IPS-NIHi7 (cell line): ENCODE measurements around the gene FASN.
A peak's percentile ranks its signal among the peaks of the same experiment; 100 is the strongest.
"Not testable (repeated sequence)": the region's sequence is repeated elsewhere in the genome, so short reads cannot be mapped to it uniquely, and the experiment has no call there.

Experiments used
- DNase-seq: peaks from one replicate; pipeline ENCODE4 v3.0.0; 2012; ENCODE audit warnings: mixed read lengths; ENCODE audit errors: extremely low spot score

Gene FASN

DNA sequence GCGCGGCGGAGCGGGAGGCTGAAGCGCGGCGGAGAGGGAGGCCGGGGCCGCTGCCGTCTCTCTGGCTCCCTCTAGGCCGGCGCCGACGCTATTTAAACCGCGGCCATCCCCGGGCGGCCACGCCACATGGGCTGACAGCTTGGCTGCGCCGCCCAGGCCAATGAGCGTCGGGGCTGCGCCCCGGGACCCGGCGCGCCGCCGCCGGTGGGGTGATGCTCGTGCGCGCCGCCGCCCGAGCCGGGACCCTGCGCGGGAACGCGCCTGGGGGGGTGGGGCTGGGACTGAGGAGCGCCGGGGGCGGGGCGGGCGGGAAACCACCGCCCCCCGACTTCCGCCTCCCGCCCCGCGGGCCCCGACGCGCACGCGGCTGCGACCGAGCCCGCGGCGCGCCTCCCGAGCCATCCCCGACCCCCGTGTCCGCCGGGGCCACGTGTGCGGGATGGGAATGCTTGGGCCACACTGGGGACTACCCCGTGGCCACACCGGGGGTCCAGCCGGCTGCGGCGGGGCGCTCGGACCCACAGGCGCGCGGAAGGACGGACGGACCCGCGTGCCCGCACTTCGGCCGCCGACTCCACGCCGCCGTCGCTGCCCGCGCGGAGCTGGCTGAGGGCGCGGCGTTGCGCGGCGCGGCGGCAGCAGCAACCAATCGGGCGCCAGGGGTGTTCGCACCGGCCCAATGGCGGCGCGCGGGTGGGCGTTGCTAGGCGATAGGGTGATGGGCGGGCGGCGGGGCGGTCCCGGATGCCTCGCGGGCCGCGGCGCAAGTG lies at the start of gene FASN:
FASN (minus strand) TSS at position 68 of the 770 bp plus-strand sequence. CDS start 1,791 bp downstream, outside the sequence.
- DNase-seq, result peak; percentile 100

DNA sequence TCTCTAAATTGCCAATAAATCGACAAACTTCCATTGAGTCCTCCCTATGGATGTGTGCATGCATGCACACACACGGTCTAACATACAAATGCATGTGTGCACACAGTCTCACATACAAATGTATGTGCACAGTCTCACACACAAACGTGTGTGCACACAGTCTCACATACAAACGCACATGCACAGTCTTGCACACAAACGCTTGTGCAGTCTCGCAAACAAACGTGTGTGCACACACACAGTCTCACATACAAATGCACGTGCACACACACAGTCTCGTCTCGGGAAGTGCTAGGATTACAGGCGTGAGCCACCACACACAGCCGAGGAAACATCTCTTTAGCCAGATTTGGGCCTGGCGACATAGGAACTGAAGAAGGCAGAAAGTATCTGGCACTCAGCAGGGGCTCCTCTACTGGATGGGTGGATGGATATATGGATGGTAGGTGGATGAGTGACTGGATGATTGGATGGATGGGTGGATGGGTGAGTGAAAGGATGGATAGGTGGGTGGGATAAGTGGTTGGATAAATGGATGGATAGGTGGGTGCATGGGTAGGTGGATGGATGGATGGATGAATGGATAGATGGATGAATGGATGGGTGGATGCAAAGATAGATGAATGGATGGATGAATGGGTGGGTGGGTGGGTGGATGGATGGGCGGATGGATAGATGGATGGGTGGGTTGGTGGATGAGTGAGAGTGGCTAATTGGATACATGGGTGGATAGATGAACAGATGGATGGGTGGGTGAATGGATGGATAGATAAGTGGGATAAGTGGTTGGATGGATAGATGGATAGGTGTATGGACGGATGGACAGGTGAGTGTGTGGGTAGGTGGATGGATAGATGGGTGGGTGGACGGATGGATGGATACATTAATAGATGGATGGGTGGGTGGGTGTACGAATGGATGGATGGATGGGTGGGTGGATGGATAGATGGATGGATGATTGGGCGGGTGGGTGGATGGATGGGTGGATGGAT lies 48.9 kb upstream of the FASN start:
- DNase-seq, result no peak

DNA sequence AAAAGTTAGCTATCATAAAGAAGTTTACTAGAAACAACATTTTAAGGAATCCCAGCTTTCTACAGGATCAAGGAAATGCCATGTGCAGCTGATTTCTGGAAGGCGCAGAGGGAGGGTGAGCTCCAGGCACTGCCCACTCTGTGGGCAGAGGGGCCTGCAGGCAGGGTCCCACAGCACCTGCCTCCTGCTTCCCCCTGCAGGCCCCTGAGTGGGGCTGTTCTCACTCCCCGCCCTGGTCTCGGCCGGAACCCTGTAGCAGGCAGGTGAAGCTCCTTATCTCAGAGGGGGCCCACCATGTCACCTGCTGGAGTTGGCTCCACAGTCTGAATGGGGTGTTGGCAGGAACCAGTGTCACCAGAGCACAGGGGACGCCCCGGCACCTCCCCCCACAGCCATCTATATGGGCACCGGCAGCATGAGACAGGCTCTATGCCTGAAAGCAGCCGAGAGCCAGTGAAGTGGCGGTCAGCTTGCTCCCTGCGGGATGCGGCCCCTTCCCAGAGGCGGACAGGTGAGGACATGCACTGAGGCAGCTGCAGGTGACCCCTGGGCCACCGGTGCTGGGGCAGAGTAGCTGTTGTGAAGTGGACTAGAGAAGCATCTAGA lies 47.6 kb upstream of the FASN start:
- no peak for DNase-seq

DNA sequence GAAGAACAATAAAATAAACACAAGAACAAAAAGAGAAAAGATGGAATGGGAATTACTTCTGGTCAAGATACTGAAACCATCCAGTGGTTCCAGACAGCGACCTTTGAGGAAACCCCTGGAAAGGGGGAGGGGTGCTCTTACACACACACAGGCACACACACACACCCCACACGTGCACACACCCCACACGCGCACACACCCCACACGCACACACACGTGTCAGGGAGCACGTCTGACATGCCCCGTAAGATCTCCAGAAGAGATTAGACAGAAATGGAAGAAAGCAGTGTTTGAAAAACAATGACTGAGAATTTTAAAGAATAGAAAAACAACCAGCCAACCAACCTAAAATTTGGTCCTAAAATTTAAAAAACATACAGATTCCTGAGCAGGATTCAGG lies 45.3 kb upstream of the FASN start:
- no peak for DNase-seq

DNA sequence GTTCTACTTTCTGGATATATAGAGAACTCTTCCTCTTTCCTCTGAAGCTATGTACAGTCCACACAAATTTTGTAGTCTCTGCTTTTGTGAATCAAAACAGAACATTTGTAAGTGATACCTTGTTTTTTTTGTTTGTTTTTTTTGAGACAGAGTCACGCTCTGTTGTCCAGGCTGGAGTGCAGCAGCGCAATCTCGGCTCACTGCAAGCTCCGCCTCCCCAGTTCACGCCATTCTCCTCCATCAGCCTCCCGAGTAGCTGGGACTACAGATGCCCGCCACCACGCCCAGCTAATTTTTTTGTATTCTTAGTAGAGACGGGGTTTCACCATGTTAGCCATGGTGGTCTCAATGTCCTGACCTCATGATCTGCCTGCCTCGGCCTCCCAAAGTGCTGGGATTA lies 41.9 kb upstream of the FASN start:
- DNase-seq, result not testable (repeated sequence)

DNA sequence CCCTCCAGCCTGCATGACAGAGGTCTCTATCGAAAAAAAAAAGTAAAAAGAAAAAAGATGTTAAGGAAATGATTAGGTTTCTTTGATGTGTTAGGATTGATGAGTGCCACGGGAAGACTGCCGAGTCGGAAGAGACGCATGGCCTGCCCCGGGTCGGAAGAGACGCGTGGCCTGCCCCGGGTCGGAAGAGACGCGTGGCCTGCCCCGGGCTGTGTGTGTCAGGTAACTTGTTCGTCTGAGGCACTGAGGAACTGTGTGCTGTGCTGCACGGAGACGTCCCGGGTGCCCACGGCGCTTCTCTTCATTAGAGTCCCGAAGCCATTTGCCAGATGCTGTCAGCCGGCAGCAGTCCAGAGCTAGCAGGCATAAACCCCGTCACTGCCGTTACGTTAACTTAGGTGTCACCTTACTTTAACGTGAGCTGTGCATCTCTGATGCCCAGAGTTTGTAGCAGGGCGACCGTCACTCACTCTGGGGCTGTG lies 40.5 kb upstream of the FASN start:
- DNase-seq, result no peak

DNA sequence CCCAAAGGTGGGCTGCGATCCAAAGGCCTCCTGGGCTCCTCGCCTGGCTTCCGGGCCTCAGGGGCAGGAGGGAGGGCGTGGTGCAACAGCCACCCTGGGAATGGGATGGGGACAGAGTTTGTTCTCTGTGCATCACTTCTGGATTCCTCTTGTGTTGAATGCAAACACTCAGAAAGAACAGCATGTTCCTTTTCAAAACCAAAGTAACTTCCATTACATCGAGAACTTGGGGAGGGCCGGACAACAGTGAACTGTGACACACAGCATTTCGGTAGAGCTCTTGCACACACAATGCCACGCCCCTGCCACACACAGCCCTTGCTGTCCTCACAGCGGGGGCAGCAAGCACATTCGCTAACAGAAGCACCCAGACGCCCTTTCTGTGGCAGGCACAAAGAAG lies 36.1 kb upstream of the FASN start:
- no peak for DNase-seq

DNA sequence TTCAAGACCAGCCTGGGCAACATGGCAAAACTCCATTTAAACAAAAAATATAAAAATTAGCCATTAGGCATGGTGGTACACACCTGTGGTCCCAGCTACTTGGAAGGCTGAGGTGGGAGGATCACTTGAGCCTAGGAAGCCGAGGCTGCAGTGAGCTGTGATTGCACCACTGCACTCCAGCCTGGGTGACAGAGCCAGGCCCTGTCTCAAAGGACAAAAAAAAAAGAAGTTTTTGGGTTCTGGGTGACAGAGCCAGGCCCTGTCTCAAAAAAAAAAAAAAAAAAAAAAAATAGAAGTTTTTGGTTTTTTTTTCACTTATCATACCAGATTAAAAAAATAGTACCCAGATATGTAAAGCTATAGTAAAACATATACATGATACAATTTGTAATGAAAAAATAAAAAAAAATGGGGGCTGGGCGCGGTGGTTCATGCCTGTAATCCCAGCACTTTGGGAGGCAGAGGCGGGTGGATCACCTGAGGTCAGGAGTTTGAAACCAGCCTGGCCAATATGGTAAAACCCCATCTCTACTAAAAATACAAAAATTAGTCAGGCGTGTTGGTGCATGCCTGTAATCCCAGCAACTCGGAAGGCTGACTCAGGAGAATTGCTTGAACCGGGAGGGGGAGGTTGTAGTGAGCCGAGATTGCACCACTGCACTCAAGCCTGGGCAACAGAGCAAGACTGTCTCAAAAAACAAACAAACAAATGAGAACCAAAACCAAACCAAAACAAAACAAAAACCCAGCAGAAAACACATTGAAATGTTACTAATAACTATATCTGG lies 35.3 kb upstream of the FASN start:
- DNase-seq, result not testable (repeated sequence)

DNA sequence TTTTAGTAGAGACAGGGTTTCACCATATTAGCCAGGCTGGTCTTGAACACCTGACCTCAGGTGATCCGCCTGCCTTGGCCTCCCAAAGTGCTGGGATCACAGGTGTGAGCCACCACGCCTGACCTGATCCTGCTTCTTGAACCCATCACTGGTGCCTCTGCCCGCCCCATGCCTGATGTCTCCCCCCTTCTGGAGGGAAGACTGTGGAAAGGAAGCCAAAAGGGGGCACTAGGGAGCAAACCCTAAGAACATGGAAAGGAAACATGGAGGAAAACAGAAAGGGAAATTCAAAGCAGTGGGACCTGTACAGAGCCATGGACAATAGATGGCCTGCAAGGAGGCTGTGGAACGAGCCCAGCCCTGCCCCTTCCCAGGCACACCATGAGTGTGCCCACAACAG lies 31.1 kb upstream of the FASN start:
- no peak for DNase-seq

DNA sequence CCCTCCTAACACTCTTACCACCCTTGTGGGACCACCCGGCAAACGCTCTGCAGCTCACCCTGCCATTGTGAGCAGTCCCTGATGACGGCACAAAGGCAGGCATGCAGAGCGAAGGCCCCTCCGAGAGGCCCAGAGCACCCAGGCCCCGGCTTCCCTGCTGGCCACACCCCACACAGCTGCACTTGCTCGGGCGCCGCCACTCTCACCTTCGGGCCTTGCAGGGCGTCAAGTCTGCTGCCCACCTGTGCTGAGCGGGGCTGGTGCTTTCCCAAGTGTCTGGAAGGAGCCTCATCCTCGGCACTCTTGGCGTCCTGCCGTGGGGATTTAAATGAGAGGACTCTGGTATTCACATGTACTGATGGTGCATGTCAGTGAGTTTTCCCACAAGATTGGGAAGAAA lies 30.3 kb upstream of the FASN start:
- no peak for DNase-seq

DNA sequence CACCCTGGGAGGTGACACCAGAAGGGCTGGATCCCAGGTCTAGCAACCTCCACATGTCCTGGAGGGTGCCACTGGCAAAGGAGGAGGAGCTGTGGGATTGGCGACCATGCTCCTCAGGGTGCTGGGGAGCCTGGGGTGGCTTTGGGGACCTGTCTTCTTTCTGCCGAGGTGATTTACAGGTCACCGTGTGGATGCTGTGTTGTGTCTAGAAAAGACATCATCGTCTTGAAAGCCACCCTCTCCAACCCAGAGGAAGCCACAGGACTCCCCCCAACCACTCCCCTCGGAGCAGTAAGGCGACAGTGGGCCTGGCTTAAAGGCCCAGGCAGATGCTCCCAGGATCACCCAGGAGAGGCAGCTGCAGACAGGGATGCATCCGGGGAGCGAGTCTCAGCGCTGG lies 29.7 kb upstream of the FASN start:
- DNase-seq, result no peak

DNA sequence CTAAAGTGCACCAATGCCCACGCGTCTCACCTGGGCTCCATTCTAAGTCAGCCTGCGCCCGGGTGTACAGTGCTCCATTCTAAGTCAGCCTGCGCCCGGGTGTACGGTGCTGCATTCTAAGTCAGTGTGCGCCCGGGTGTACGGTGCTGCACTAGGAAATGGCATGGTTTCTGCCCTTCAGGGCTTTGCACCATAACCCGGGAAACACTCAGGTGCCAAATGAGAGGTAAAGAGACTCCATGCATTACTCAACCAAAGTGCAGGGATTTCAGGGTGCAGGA lies 29.2 kb upstream of the FASN start:
- DNase-seq, result no peak

DNA sequence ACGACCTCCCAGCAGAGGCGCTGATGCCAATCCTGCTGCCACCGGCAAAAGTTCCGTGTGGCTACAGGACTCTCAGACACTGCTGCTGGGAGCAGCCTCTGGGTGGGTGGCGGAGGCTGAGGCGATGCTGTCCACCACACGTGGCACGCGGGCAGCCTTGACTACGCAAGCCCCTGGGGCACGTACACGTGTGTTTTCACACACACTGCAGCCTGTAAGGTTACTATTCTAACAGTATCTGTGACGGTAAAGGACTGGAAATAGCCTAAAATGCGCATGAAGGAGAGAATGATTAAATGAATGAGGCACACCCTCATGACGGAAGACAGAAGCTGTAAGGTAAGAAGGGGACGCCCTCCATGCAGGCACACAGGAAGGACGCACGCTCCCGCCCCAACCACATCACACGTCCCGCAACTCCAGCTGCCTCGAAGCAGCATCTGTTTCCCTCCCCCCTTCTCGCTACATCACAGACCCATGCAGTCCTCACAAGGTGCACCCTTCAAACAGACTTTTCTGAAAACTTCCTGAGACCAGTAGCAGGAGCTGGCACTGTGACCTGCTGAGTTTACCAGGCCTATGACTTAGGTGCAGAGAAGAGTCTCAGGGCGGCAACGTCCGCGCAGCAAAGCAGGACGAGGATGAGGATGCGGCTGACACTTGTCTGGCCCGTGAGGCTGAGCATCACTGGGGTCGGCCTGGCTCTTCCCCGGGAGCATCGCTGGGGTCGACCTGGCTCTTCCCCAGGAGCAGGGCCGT lies 28.7 kb upstream of the FASN start:
- DNase-seq, result no peak

DNA sequence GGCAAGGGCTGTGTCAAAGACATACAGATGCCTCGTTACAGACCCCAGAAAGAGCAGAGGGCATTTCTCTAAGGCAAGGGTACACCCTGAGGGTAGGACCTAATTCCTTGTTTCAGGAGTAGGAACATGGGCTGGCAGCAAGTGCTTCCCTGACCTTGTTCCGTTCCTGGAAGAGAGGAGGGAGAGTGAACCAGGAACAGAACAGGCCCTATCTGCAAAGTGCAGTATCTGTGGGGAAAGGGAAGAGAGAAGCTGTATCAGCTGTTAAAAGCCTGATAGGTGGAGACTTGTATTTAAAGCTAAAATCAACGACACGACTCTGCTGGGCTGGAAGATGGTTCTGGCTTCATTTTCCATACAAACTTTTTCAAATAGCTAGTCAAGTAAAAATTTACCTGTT lies 26.1 kb upstream of the FASN start:
- DNase-seq, result no peak

DNA sequence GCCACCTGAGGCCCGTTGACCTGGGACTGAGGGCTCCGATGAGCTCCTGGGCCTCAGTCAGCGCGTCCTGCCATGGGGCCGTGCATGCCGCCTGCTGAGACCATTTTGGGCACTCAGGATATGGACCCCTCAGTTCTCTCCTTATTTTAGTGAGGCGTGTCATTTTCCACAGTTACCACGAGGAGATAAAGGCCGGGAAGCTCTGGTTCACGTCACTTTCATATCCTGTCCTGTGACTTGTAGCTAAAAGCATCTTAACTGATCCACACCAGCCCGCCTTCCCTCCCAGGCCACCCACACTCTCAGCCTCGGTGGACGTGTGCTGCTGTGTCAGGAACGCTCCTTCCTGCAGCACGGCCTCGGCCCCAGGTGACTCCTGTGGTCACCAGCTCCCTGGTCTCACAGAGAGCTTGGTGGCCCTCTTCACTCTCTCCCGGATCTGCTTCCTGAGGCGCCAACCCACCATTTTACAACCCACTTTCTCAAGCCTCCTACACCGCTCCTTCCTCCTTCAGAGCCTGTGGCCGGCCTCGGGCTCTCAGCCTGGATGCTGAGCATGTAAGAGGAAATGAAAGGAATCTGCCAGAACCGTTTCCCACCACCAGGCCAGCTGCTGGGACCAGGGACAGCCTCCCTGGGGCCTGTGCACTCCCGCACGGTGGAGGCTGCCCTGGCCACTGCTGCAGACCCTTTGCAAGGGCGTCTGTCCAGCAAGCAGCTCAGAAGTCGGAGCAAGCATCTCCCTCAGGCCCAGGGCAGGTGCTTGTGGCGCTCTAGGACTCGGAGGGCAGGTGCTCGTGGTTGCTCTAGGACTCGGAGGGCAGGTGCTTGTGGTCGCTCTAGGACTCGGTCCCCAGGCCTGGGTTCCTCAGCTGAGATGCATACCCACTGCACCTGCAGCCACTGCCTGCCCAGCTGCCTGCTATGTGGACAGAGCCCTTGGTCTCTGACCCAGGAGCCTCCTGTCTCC lies 23.9 kb upstream of the FASN start:
- no peak for DNase-seq

DNA sequence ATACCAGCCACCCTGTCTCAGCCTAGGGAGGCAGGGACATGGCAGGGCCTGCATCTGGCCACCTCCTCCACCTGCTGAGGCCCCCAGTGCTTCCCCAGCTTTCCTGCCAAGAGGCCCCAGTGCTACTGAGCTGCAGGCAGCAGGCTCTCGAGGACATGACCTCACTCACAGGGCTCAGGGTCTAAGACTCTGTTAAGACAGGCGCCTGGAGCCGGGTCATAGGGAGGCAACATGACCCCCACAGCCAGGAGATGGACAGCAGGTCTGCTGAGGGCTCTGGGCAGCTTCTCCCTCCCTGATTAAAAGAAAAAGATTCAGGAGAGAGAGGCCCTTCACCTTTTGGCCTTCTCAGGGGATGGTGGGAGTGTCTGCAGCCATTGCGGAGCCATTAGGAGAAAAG lies 23.2 kb upstream of the FASN start:
- DNase-seq, result no peak

DNA sequence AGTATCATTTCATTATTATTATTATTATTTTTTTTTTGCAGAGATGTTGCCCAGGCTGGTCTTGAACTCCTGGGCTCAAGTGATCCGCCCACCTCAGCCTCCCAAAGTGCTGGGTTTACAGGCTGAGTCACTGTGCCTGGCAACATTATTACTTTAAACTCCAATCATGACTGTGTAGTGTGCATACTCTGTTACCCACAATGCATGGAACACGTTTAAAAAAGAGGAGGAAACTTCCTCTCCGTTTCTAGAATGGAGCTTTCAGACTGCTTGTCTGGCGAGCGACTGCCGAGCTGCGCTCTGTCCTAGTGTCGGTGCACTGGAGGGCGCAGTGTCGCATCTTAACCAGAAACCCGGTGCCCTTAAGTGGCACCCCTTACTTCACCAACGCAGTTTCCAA lies 22.1 kb upstream of the FASN start:
- no peak for DNase-seq

DNA sequence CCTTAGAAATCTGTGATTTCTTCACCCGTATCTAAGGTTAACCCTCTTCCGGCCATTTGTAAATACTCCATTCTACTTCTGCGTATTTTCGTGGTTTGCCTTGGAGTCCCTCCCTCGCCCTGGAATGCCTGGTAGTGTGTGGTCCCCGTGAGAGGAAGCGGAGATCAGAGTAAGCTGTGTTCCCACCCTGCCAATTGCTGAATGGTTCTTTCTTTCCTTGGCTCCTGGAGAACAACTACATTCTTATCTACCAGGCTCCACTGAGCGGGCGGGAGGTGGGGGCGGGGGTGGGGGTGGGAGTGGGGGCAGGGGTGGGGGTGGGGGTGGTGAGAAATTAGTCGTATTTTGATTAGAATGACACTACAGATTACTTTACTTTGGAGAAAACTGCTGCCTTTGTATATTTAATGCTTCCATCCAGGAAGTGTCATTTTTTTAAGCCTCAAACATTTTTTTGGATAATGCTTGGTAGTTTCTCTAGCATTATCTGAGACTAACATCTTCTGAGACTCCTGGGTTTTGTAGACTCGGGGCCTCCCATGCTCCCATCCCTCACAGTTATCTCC lies 20.9 kb upstream of the FASN start:
- no peak for DNase-seq

DNA sequence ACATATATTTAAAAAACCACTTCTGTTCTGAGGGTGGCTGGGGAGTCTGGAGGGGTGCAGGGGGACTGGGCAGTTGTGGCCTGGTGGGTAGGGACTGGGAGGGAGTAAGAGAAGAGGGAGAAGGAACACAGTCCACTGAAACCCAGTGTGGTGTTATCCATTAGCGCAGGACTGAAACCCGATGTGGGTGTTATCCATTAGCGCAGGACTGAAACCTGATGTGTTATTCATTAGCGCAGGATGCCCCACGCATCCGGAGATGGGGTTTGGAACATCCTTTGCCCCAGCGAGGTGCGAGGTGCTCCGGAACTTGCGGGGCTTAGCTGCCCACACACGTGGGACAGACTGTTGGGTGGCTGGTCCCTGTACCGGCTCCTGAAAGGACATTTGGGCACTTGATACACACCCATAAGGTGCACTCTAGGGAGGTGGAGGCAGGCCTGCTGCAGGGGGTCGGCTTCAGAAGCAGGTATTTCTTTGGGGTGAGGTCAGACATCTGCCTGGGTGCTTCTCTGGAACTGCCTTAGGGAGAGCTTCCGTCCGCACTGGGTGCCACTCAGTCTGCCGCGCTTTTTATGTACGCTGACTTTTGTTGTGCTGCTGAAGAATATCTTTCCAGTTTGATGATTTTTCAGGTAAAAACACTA lies 20.3 kb upstream of the FASN start:
- no peak for DNase-seq
